GM12873 (cell line): ENCODE measurements around the gene RNLS.

Experiments used
- TF ChIP-seq, protein P1 (sequence below): IDR thresholded peaks from 2 replicates; pipeline ENCODE4 v1.5.1; 2012; ENCODE audit warnings: low read depth, mild to moderate bottlenecking, moderate library complexity, low read length, control low read depth; ENCODE audit not compliant: insufficient read depth; ENCODE audit errors: missing control alignments

Gene RNLS

GRCh38 chr10:88417387-88418030, 165.6 kb downstream of the RNLS start:
- TF ChIP-seq, protein P1, sequence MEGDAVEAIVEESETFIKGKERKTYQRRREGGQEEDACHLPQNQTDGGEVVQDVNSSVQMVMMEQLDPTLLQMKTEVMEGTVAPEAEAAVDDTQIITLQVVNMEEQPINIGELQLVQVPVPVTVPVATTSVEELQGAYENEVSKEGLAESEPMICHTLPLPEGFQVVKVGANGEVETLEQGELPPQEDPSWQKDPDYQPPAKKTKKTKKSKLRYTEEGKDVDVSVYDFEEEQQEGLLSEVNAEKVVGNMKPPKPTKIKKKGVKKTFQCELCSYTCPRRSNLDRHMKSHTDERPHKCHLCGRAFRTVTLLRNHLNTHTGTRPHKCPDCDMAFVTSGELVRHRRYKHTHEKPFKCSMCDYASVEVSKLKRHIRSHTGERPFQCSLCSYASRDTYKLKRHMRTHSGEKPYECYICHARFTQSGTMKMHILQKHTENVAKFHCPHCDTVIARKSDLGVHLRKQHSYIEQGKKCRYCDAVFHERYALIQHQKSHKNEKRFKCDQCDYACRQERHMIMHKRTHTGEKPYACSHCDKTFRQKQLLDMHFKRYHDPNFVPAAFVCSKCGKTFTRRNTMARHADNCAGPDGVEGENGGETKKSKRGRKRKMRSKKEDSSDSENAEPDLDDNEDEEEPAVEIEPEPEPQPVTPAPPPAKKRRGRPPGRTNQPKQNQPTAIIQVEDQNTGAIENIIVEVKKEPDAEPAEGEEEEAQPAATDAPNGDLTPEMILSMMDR: no peak

- TF ChIP-seq, protein P1: no peak
Observed at GRCh38 chr10:88416801-88417200, 166.3 kb downstream of the RNLS start.

- TF ChIP-seq, protein P1: no peak
Observed at GRCh38 chr10:88415533-88416130, 167.5 kb downstream of the RNLS start.

- TF ChIP-seq, protein P1: no peak
Observed at GRCh38 chr10:88413412-88413811, 169.7 kb downstream of the RNLS start.

DNA sequence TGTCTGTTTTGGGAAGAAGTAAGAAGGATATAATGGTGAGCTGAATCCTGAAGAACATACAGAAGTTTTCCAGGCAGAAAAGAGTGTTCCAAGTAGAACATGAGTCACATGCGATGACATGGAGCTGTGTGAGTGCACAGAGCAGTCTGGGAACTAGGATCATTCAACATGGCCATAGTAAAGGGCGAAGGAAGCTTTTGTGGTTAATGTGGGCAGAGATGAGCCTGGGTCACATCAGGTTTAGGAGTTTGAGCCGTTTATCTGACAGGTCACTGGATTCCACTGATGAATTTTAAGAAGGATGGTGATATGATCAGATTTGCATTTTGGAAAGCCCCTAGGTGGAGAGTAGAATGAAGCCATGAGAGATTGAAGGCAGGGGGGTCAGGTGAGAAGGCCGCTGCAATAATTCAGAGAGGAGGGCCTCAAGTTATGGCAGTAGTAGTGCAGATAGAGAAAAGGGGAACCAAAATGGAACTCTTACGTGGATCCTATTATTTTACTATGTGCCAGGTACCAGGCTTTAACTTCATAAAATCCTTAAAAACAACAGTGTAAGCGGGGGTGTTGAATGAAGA, 171.3 kb downstream of the RNLS start:
- TF ChIP-seq, protein P1: no peak

DNA sequence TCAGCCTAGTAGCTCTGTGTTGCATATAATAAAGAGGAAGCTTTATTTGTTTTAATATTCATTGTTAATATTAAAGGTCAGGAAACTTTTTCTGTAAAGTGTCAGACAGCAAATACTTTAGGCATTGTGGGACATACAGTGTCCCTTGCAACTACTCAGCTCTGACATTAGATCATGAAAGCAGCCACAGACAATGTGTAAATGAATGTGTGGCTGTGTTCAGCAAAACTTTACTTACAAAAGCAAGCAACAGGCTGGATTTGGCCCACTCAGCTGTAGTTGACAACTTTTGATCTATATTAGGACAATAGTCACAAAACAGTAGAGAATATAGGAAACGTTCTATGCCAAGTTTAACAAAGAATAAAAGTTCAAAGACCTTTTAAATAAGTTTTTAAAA, 173.3 kb downstream of the RNLS start:
- TF ChIP-seq, protein P1: no peak

DNA sequence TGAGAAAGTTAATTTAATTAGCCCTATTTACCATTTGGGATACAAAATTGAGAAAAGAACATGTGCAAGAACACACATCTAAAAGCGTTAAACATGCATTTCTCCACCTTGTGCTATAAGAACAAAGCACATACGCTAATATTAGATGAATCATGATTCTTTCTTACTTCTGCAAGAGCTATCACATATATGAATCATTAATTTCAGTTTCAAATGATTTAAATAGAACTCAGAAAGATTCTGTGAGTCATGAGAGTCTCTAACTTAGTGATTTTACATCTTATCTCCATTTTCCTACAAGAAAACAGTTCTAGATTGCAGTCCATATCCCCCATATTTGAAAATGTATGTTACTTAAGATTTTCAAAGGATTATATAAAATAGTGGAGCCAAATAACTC, 173.9 kb downstream of the RNLS start:
- TF ChIP-seq, protein P1: no peak
